Measurements from ENCODE around the gene OCRL.

The OCRL gene

DNA sequence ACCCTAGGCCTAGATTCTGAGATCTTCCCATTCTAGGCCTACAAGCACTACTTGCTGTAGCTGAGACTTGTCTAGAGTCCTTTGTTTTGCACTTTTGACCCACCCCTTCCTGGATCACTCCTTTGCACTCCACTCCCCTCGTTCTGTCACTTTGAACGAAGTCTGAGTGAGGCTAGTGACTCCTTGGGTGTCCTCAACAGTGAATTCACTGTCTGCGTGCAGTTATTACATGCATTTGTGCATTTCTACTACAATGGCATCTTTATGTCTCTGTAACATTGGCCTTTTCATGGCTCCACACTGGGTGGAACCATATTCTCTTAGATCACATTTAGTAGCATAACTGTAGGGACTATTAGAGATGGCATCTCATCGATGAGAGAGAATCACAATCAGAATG is 50.5 kb downstream of the OCRL start:
- no peak for DNase-seq

DNA sequence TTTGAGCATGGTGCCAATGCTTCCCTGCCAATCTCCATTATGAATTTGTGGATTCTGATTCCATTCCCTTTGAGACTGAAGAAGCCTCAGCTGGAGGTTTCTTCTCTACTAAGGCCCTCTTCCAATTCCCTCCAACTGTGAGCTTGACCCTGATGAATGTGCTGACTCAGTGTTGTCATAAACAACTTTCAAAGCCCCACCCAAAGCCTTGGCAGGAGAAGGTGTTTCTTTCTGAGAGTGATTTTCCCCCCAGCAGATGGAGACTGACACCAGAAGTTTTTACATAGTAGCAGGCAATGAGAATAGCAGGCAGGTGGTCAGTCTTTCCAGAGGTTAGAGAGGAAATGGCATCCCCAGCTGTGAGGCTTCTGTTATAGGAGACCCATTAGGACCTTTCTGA is 53.1 kb downstream of the OCRL start:
- DNase-seq: peak; percentile 3

DNA sequence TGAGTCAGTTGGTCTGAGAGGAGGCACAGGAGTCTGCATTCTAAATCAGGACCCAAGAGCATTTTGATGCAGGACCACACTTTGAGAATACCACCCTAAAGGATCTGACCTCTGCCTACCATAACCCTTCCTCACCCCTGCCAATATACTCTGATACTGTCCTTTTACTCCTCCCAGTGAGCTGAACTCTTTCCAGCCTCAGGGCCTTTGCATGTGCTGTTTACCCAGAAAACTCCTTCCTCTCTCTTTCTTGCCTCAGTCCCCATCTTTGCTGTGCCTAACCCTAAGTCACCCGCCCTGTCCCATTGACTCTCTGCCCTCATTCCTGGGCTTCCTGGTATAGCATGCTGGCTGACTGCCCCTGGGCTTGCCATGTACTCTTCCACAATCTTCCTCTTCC is 54.7 kb downstream of the OCRL start:
- DNase-seq: no peak

DNA sequence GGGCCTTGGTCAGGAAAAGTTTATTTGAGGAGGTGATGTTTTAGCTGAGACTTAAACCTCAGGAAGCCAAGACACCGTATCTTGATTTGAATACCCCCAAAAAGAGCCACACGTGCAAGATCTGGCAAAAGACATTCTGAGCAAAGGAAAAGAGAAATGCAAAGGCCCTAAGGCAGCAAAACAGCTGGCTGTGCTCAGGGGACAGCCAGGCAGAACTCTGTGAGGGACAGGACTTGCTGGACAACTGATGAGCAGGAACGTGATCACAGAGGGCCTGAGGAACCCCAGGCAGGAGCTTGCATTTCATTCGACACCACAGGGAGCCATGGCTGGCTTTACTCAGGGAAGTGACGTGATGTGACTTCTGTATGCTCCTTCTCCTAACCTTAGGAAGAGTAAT is 56.0 kb downstream of the OCRL start:
- DNase-seq: no peak

DNA sequence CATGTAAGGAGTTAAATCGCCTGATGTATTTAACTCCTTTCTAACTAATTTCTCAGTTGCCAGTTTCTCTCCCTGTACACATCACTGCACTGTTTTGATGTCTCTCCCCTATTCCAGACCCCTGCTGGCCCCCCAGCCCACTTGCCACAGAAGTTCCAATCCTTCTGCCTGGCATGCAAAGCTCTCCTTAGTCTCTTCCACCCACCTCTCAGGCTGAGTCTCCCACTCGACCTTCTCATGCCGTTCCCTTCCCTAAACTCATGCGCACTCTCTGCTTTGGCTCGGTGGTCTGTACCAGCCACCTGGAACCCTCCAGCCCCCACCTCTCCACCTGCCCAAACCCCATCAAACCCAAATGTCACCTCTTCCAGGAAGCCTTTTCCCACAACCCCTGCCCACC is 57.8 kb downstream of the OCRL start:
- DNase-seq: no peak

DNA sequence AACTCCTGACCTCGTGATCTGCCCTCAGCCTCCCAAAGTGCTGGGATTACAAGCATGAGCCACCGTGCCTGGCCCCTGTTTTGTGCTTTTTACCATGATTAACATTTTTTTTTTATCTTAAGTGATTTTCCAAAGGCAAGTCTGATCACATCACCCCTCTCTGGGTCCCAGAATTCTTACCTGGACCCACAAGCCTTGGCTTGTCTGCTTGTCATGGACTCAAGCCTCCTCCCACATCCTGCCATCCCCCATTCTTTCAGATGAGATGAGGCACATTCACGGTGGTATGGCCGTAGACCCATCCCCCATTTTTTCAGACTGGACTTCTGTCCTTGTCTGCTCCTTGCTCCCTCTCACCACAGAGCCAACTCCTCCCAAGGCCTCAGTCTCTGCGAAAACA is 59.4 kb downstream of the OCRL start:
- DNase-seq: no peak

DNA sequence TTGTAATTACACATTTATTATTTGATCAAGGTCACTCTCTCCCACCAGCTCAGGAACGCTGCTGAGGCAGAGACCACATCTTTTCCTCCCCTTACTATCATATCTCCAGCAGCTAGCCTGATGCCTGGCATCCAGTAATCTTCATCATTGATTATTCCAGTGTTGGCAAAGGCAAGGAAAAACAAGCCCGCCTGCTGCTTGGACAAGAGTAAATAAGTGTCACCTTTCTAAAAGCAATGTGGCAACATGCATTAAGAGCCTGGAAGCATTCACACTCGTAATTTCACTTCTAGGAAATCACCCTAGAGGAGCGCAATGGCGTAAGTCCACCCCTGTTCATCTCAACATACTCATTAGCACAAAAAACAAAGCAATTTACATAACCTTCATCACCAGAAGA is 59.9 kb downstream of the OCRL start:
- DNase-seq: no peak

DNA sequence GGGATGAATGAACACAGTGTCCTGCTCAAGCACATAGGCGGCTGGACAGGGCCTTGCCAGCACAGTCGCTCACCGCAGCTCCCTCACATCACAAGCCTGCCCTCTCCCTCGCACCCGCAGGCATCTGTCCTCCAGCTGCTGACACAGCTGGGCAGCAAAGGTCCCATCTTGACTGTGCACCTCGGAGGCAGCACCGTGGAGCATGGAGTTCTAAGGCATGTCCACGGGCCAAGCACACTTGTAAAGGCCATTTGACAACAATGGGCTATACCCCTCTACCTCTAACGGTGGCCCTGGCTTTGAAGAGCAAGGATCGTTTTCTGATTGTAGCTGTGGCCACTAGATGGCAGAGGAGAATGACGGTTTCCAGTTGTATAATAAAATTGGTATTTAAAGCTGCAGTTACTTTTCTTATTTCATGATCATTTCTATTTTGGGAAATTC is 60.9 kb downstream of the OCRL start:
- DNase-seq: peak; percentile 33

DNA sequence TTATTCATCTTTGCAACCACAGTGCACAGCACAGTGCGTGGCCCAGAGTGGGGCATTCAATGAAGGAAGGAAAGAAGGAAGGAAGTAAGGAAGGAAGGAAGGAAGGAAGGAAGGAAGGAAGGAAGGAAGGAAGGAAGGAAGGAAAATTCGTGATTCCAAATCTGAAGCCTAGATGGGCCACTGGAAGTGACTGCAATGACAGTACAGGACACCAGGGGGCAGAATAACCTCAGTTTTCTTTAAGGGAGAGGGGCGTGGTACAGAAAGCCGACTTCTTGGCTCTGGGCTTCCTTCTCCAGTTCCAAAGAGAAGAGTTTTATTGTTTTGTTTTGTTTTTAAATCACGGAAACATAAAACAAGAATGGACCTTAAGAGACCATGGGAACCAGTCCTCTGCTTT is 66.9 kb downstream of the OCRL start:
- DNase-seq: peak; percentile 59

DNA sequence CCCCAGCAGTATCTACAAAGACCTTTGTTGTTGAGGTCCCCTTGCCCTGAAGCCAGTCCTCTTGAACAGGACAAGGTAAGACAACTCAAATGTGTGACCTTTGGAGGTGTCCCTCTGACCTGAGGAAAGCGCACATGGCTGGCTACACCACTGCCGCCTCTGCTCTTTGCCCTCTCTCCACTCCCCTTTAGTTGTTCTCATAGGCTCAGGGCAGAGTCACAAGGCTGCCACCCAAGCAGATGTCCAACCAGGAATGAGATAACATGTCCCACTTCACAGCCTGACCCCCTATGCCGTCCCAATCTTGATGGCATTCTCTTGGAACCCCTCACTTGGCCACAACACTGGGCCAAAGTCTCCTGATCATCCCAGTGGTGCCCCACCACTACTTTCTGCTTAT is 68.4 kb downstream of the OCRL start:
- DNase-seq: no peak

DNA sequence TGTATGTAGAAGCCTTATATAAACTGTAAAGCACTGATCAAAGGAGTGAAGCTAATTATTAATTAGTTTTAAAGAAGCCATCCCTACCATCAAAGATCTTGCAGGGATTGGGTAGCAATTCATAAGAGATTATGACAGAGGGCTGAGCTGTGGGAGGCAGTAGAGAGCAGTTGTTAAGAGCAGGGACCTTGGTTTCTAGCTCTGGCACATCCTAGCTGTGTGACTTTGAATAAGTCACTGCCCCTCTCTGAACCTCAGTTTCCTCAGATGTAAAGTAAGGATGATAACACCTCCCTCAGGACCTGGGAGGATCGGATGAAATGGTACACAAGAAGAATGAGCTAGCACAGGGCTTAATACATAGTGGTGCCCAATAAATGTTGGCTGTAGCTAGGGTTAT is 69.3 kb downstream of the OCRL start:
- no peak for DNase-seq

DNA sequence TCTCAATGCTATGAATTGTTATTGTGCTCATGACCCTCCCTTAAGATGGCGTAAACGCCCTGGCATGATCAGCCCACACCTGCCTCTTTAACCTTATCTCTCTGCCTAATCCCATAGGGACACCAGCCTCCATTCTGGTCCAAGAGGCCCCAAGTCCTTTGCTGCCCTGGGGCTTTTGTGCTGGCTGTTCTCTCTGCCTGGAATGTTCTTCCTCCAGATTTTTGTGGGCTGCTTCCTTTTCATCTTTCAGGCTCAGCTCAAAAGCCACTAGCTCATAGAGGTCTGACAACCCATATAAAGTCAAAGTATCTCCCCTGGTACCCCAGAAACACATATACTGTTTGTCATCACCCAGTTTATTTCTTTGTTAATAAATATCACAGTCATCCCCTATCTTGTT is 72.3 kb downstream of the OCRL start:
- no peak for DNase-seq

DNA sequence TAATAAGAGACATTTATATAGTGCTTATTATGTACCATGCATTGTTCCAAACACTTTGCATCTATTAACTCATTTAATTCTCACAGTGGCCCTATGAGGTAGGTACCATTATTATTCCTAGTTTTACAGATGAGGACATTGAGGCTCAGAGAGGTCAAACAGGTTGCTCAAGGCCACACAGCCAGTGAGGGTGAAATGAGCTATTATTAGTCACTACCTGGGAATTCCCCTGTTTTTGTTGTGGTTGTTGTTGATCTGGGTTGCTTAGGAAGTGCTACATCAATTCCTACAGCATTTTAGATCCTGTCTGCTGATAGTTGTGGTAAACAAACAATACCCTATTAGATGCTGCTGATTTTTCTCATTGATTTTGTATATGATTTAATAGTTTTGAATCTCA is 73.5 kb downstream of the OCRL start:
- DNase-seq: no peak

DNA sequence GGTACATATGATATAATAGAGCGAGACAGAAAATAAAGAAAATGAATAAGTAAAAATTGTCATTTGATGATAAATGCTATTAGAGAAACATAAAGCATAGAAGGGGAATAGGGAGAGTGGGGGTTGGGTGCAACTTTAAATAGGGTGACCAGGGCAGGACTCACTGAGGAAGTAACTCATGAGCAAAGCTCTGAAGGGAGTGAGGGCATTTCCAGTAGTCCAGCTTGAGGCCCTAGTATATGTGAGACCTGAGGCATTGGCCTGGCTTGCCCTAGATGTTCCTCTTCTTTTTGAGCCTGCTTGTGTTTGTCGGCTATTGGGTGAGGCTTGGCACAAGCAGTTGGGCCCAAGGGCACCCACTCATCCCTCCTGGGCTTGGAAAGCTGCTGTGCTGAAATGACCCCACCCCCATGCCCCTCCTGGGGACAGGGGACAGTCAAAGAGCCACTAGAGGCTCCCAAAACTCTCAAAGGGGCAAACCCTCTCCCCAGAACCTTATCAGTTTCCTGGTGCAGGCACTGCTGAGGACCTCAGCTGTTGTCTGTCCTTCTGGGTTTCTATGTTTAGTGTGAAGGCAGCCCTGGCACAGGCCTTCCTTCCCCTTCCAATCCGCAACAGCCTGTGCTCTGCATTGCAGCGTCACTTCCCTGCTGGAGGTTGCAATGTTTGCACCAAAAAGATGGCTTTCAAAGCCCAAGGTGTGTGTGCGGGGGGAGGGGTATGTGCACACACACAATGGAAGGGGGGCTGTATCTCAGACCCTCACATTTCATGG is 74.6 kb downstream of the OCRL start:
- DNase-seq: no peak

DNA sequence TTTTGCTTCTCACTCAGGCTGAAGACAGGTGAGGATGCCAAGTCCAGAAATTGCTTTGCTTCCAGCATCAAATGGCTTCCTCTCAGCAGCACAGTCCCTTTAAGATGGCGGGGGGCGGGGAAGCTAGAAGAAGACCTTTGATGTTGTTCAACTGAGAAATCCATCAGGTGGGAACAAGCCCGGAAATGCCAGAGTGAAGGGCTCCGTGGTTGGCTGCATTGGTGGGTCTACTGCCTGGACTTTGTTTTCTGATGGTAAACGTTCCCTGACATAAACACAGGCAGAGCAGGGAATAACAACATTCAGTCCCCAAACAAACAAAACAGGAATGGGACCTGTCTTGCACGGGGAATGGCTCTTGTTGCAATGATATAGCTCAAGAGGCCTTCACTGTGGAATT is 77.4 kb downstream of the OCRL start:
- DNase-seq: no peak

DNA sequence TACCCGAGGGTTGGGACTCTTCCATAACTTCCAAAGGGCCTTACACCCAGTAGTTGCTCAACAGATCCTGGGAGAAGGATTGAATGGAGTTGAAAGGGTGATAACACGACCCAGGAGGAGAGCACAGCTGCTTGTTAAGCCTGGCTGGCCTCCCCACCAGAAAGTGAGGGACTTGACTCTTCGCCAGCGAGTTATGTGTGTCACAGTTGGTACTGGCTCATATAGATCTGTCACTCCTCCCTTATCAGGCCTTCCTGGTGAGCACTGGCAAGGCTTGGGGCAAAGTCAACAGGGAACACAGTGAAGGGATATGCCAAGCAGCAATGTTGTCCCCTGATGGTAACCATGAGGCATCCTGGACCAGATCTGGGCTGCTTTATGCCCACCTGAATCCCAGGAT is 78.9 kb downstream of the OCRL start:
- peak; percentile 86 for DNase-seq

DNA sequence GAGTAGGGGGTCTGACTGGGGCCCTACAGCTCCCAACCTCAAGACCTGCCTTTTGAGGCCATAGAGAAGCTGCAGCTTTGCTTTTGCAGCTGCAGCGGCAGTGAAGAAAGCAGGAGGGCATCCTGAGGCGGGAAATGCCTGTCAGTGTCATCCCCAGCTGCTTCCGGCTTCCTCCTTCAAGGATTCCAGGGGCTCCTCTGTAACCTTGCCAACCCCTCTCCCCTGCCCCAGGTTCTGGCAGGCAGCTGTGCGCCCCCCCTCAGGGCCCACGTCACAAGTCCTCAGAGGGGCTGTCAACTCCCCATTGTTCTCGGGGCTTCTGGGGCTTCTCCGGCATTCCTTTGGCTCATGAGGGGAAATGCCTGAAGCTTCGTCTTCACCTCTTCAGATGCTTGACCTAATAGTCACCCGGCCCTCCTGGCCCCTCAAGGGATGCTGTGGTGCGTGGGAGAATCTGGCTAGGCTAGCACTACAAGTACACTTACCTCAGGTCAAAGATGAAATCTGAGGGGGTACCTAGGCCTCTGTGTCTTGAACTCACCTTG is 82.8 kb downstream of the OCRL start:
- DNase-seq: no peak

DNA sequence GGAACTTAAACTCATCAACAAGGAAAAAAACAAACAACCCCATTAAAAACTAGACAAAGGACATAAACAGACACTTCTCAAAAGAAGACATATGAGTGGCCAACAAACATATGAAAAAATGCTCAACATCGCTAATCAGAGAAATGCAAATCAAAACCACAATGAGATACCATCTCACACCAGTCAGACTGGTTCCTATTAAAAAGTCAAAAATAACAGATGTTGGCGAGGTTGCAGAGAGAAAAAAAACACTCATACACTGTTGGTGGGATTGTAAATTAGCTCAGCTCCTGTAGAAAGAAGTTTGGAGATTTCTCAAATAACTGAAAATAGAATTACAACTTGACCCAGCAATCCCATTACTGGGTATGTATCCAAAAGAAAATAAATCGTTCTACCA is 86.0 kb downstream of the OCRL start:
- no peak for DNase-seq

DNA sequence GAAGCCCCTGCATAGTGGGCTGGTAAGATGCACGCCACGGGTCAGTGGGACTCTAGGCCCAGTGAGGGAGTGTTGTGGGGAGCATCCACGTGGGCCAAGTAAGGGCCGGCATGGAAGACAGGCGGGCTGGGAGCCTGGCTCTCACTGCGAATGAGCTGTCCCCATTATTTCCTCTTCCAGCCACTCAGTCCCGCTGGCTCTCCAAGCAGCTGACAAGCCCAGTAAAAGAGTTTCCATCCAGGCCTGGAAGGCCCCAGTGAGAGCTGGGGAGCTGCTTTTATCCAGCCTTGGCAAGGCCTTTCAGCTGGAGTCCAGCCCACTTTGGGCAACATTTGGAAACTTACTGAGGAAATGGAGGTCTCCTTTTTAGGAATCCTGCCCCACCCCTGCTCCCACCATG is 89.8 kb downstream of the OCRL start:
- DNase-seq: no peak

DNA sequence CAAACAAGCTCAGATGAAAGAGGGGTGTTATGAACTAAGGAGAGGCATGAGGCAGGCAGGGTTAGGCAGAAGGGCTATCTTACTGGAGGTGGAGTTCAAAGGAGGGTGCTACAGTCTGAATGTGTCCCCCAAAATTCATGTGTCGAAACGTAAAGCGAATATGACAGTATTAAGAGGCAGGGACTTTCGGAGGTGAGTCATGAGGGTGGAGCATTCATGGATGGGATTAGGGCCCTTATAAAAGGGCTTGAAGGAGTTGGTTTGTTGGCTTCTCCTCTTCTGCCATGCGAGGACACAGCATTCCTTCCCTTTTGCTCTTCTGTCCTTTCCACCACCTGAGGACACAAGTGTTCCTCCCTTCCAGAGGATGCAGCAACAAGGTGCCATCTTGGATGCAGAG is 91.8 kb downstream of the OCRL start:
- DNase-seq: no peak

DNA sequence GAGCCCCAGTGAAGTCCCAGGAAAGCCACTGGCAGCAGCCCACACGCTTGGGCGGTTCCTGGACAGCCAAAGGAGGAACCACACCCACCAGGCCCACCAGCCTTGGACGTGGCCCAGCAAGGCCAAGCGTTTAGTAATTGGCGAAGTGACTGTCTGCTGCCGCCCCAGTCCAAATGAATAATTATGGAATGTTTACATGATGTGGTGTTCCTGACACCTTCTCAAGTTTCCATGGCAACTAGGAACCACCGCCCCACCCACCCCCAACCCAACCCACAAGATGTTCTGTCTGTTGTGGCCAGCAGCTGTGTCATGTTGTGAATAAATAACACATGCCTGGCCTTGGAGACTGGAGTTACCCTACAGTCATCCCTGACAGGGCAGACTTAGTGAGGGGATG is 92.4 kb downstream of the OCRL start:
- DNase-seq: no peak

DNA sequence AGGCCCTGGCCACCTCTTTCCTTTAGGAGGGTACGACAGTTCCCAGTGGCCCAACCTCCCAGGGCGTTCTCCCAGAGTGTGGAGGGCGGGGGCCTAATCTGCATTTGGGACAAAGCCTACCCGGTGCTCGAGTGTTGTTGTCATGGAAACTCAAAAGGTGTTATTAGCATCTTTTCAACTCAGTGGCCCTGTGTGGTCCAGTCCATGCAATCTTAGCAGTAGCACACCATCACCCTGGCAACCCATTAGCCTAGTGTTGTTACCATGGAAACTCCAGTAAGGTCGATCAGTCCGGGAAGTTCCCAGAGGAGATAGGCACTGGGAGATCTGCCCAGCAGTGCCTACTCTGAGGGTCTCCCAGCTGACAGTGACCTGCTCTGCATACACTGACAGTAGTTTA is 94.5 kb downstream of the OCRL start:
- DNase-seq: no peak

DNA sequence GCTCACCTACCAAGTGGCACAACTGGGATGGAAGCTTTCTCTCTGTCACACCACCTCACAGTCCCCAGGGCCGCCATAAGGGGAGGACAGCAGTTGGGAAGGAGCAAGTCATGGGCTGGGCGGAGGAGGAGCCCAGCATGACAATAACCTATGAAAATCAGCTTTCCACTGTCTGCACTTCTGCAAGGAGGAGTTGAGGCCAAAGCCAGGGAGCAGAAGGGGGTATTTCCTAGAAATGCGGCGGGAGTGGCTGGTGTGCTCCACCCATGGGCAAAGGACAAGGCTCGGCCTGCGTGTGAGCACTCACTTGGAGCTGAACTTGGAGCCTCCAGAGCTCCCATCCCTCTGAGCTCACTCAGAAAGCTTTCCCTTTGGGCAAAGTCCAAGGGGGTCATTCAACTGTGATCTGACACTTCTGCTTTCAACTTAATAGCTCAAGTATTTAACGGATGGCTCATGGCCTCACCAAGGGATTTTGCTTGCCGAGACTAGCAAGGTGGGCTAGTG is 96.2 kb downstream of the OCRL start:
- peak; percentile 47 for DNase-seq

DNA sequence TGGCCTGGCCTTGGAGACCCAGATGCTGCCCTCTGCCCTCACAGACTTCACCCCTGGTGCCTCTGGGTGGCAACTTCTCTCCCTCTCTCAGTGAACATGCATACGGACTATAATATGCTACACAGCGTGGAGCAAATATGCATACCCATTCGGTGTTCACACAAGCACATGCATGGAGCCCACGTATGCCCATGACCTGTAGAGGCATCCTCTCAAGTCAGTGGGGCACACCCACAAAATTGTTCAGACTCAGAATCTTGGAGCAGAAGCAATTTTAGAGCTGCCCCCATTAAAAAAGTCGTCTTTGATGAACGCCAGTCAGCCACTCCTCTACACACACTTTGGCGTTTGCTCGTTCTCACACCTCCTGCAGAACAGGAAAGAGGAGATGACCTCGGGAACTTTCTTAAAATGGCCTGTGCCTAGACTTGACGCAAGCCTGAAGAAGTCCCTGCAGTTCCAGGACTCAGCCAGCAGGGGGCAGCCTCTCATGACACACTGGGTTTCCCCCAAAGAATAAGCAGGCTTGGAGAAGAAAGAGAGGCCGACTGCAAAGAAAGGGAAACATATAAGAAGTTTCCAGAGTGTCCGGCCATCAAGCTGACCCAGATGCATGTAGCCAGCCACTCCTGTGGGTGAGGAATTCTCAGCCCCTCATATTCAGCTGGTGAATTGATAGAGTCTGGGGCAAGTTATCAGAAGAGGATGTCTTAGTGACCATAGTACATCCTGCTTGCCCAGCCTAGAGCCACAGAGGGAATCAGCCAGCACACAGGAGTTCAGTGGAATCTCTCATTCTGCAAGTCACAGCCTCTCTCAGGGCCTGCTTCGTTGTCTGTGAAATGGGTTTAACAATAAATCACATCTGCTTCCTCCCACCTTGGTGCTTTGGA is 97.4 kb downstream of the OCRL start:
- DNase-seq: peak; percentile 69
